Tibial artery (tissue), 4 donors: ENCODE results near the gene ANKRD44.

Experiments used
- DNase-seq, 2 donors: peaks; one replicate each; pipeline ENCODE4 v3.0.0-alpha.2; 2019
- H3K27ac ChIP-seq, 2 donors: fragments of 200-600 bp; sonication (generic) in 1 of 2; 1 replicate in 1 of 2; 2 replicates in 1 of 2; pipeline ENCODE4 v1.5.1; 2018 to 2019; ENCODE audit warnings: mild to moderate bottlenecking in 1 of 2
- H3K27me3 ChIP-seq, 2 donors: fragments of 200-600 bp; sonication (generic) in 1 of 2; one replicate each; pipeline versions ENCODE4 v1.5.1 to v1.6.0; 2016 to 2019
- H3K36me3 ChIP-seq, 3 donors: fragments of 200-600 bp; sonication (generic) in 2 of 3; one replicate each; pipeline ENCODE4 v1.5.1; 2016 to 2019; ENCODE audit warnings: mild to moderate bottlenecking in 2 of 3
- H3K4me1 ChIP-seq, 4 donors: fragments of 200-600 bp; sonication (generic) in 2 of 4; 1 replicate in 3 of 4; 2 replicates in 1 of 4; pipeline ENCODE4 v1.5.1; 2016 to 2019
- H3K4me3 ChIP-seq, 2 donors: fragments of 200-600 bp; sonication (generic) in 1 of 2; 1 replicate in 1 of 2; 2 replicates in 1 of 2; pipeline ENCODE4 v1.5.1; 2018 to 2019; ENCODE audit warnings: mild to moderate bottlenecking in 2 of 2
- H3K9me3 ChIP-seq, 3 donors: fragments of 200-600 bp; sonication (generic) in 1 of 3; one replicate each; pipeline ENCODE4 v1.5.1; 2016 to 2019
- intact Hi-C: fragments of 100-400 bp; cut with DNase I; formaldehyde crosslinking; loops from one replicate; pipeline ENCODE4 v1.15.0; 2023; ENCODE audit warnings: low total_unique reads
- TF ChIP-seq, protein P1 (sequence below), 2 experiments: fragments of 200-600 bp in 1 of 2; fragments of 450-650 bp in 1 of 2; IDR thresholded peaks; one replicate each; pipeline ENCODE4 v1.5.1; 2017 to 2019; ENCODE audit warnings: antibody characterized with exemption in 2 of 2, mild to moderate bottlenecking in 1 of 2, moderate library complexity in 1 of 2

ANKRD44 gene

GRCh38 chr2:196963043-196963442 lies 347.5 kb downstream of the ANKRD44 start:
- intact Hi-C loops = no loop called here
- TF ChIP-seq, protein P1, sequence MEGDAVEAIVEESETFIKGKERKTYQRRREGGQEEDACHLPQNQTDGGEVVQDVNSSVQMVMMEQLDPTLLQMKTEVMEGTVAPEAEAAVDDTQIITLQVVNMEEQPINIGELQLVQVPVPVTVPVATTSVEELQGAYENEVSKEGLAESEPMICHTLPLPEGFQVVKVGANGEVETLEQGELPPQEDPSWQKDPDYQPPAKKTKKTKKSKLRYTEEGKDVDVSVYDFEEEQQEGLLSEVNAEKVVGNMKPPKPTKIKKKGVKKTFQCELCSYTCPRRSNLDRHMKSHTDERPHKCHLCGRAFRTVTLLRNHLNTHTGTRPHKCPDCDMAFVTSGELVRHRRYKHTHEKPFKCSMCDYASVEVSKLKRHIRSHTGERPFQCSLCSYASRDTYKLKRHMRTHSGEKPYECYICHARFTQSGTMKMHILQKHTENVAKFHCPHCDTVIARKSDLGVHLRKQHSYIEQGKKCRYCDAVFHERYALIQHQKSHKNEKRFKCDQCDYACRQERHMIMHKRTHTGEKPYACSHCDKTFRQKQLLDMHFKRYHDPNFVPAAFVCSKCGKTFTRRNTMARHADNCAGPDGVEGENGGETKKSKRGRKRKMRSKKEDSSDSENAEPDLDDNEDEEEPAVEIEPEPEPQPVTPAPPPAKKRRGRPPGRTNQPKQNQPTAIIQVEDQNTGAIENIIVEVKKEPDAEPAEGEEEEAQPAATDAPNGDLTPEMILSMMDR (IDR thresholded peaks at IDR 0.05) = no peak

GRCh38 chr2:196962325-196962724 lies 348.3 kb downstream of the ANKRD44 start:
- intact Hi-C loops = no loop called here
- H3K9me3 ChIP-seq = no peaks in the 10 kb centered on the region
- no peak for DNase-seq
- H3K36me3 ChIP-seq = no peaks in the 10 kb centered on the region
- TF ChIP-seq, protein P1 (IDR thresholded peaks at IDR 0.05) = no peak
- no peaks in the 10 kb centered on the region for H3K27me3 ChIP-seq
- no peak overlapping the region for H3K27ac ChIP-seq
- H3K4me1 ChIP-seq = no peaks in the 10 kb centered on the region
- no peak overlapping the region for H3K4me3 ChIP-seq

More at GRCh38 chr2:196963043-196963442, 347.5 kb downstream of the ANKRD44 start:
- DNase-seq = no peak
- Histone ChIP-seq H3K9me3 (no peaks in the 10 kb centered on the region), H3K27ac (no peak overlapping the region), H3K4me3 (no peak overlapping the region), H3K4me1 (no peaks in the 10 kb centered on the region), H3K36me3 (no peaks in the 10 kb centered on the region), H3K27me3 (no peaks in the 10 kb centered on the region)

- DNase-seq = no peak
- no peak overlapping the region for H3K27ac ChIP-seq
- no peaks in the 10 kb centered on the region for H3K36me3 ChIP-seq
- intact Hi-C loops = no loop called here
- no peak overlapping the region for H3K4me3 ChIP-seq
- no peaks in the 10 kb centered on the region for H3K27me3 ChIP-seq
- no peaks in the 10 kb centered on the region for H3K4me1 ChIP-seq
- TF ChIP-seq, protein P1 (IDR thresholded peaks at IDR 0.05) = no peak
- no peaks in the 10 kb centered on the region for H3K9me3 ChIP-seq
These were observed 348.7 kb downstream of the ANKRD44 start for GRCh38 chr2:196961889-196962288.

DNA sequence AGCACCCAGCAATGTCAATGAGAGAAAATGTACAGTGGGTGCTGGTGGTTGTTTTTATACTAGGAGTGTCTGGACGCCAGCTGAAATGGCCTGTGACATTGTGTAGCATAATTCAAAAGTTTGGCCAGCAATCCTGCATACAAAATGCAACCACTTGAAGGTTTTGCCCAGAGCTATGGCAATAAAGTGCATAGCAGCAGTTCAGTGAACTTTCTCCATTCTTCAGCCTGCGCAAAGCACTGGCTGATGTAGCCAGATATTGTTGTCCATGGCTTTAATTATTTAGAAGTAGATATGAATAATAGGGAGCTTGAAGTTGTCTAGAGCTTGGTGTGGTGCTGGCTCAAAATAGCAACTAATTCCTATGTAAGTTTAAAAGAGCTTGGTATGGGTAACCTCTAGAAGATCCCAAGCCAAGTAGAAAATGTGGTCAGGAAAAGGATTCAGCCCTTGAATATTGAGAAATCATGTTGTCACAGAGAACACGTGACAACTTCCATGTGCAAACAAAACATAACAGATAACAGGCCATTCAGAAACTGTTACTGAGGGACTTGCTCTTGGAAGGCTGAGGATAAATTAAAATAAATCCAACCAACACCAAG lies 350.7 kb downstream of the ANKRD44 start:
- Histone ChIP-seq H3K36me3 (no peaks in the 10 kb centered on the region), H3K9me3 (no peaks in the 10 kb centered on the region), H3K27ac (no peak overlapping the region), H3K4me1 (no peaks in the 10 kb centered on the region), H3K27me3 (no peaks in the 10 kb centered on the region), H3K4me3 (no peak overlapping the region)
- intact Hi-C loops = no loop called here
- no peak for DNase-seq
- TF ChIP-seq, protein P1 (IDR thresholded peaks at IDR 0.05) = no peak

DNA sequence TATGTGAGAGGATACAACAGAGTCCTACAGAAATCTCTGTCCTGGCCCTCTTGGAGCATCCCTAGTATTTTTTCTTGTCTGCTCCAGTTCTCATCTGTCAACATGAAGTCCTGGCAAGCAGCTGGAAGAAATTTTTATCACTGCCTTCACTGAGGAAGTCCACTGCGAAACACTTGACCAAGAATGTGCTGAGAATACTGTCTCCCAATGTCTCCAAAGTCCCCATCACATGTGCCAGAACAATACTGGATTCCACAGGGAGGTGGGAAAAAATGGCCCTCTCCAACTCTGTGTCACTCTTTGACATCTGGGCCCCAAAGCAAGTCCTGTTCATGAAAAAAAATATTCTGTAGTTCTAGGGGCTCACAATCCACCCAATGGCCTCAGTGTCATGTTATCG lies 351.3 kb downstream of the ANKRD44 start:
- no peaks in the 10 kb centered on the region for H3K4me1 ChIP-seq
- TF ChIP-seq, protein P1 (IDR thresholded peaks at IDR 0.05) = no peak
- intact Hi-C loops = no loop called here
- H3K36me3 ChIP-seq = no peaks in the 10 kb centered on the region
- no peak overlapping the region for H3K27ac ChIP-seq
- no peaks in the 10 kb centered on the region for H3K27me3 ChIP-seq
- H3K4me3 ChIP-seq = no peak overlapping the region
- no peak for DNase-seq
- no peaks in the 10 kb centered on the region for H3K9me3 ChIP-seq
